Liver (tissue), 9 donors: ENCODE measurements around the gene REXO1. TPM values are rescaled to one million over a fixed set of nuclear protein-coding genes. Genes with fewer than 3 reads are reported as not detected.
A peak's percentile ranks its signal among the peaks of the same experiment; 100 is the strongest.
"Not testable (repeated sequence)": the region's sequence is repeated elsewhere in the genome, so short reads cannot be mapped to it uniquely, and the experiment has no call there.

Source experiments
- DNase-seq: peaks from one replicate; pipeline ENCODE4 v3.0.0-alpha.2; 2017; ENCODE audit warnings: low spot score
- H3K27ac ChIP-seq, 2 donors: one replicate each; pipeline ENCODE4 v1.7.0; 2013; ENCODE audit warnings: inconsistent platforms in 2 of 2, low read length in 2 of 2, control low read depth in 1 of 2, low read depth in 1 of 2, mild to moderate bottlenecking in 1 of 2
- H3K27me3 ChIP-seq, 4 donors: one replicate each; pipeline versions ENCODE4 v1.6.1 to v1.7.0; 2013; ENCODE audit warnings: low read length in 3 of 4, inconsistent platforms in 1 of 4, mild to moderate bottlenecking in 1 of 4, moderate library complexity in 1 of 4; ENCODE audit not compliant: control insufficient read depth in 4 of 4, insufficient read depth in 4 of 4
- H3K36me3 ChIP-seq, 4 donors: one replicate each; pipeline versions ENCODE4 v1.6.1 to v1.7.0; 2013; ENCODE audit warnings: low read length in 3 of 4, mild to moderate bottlenecking in 3 of 4, low read depth in 1 of 4, moderate library complexity in 1 of 4; ENCODE audit not compliant: control insufficient read depth in 4 of 4, insufficient read depth in 3 of 4
- H3K4me1 ChIP-seq, 4 donors: one replicate each; pipeline versions ENCODE4 v1.6.1 to v1.7.0; 2013; ENCODE audit warnings: low read length in 3 of 4, mild to moderate bottlenecking in 3 of 4, moderate library complexity in 1 of 4; ENCODE audit not compliant: control insufficient read depth in 4 of 4, insufficient read depth in 4 of 4
- H3K4me3 ChIP-seq, 3 donors: one replicate each; pipeline versions ENCODE4 v1.6.1 to v1.7.0; 2013; ENCODE audit warnings: low read length in 3 of 3, control low read depth in 1 of 3, low read depth in 1 of 3, mild to moderate bottlenecking in 1 of 3
- H3K9ac ChIP-seq, 2 donors: one replicate each; pipeline ENCODE4 v1.7.0; 2013; ENCODE audit warnings: low read length in 2 of 2, mild to moderate bottlenecking in 2 of 2, moderate library complexity in 2 of 2, control low read depth in 1 of 2, low read depth in 1 of 2
- H3K9me3 ChIP-seq, 4 donors: one replicate each; pipeline versions ENCODE4 v1.6.1 to v1.7.0; 2013; ENCODE audit warnings: low read length in 3 of 4; ENCODE audit not compliant: control insufficient read depth in 4 of 4
- ATF3 ChIP-seq: IDR thresholded peaks from 2 replicates; pipeline ENCODE4 v1.6.1; 2016; ENCODE audit warnings: antibody characterized with exemption
- CTCF ChIP-seq: fragments of 150-350 bp; IDR thresholded peaks from 2 replicates; pipeline ENCODE4 v1.5.1; 2017; ENCODE audit warnings: improper control_type of control experiment, low read depth, low read length; ENCODE audit not compliant: missing input control
- EGR1 ChIP-seq, 2 donors: IDR thresholded peaks; 2 replicates each; pipeline ENCODE4 v1.6.1; 2016 to 2018; ENCODE audit warnings: antibody characterized with exemption in 2 of 2, low read depth in 2 of 2
- FOXA1 ChIP-seq: IDR thresholded peaks from 2 replicates; pipeline ENCODE4 v1.6.1; 2016; ENCODE audit warnings: antibody characterized with exemption
- FOXA2 ChIP-seq: IDR thresholded peaks from 2 replicates; pipeline ENCODE4 v1.6.1; 2016; ENCODE audit warnings: antibody characterized with exemption
- GABPA ChIP-seq, 2 donors: IDR thresholded peaks in 1 of 2; conservative IDR thresholded peaks in 1 of 2; 2 replicates each; pipeline ENCODE4 v1.6.1; 2016; ENCODE audit warnings: antibody characterized with exemption in 2 of 2, mild to moderate bottlenecking in 1 of 2, moderate library complexity in 1 of 2
- HNF4A ChIP-seq, 2 donors: conservative IDR thresholded peaks; 2 replicates each; pipeline ENCODE4 v1.6.1; 2016; ENCODE audit warnings: antibody characterized with exemption in 2 of 2, mild to moderate bottlenecking in 2 of 2
- HNF4G ChIP-seq: IDR thresholded peaks from 2 replicates; pipeline ENCODE4 v1.6.1; 2016; ENCODE audit warnings: antibody characterized with exemption
- JUND ChIP-seq, 2 donors: IDR thresholded peaks; 2 replicates each; pipeline ENCODE4 v1.6.1; 2016; ENCODE audit warnings: antibody characterized with exemption in 2 of 2
- MAX ChIP-seq: IDR thresholded peaks from 2 replicates; pipeline ENCODE4 v1.6.1; 2016; ENCODE audit warnings: antibody characterized with exemption
- NR2F2 ChIP-seq: IDR thresholded peaks from 2 replicates; pipeline ENCODE4 v1.6.1; 2016; ENCODE audit warnings: antibody characterized with exemption
- RAD21 ChIP-seq, 2 donors: IDR thresholded peaks; 2 replicates each; pipeline ENCODE4 v1.6.1; 2016; ENCODE audit warnings: antibody characterized with exemption in 2 of 2, mild to moderate bottlenecking in 2 of 2
- REST ChIP-seq: IDR thresholded peaks from 2 replicates; pipeline ENCODE4 v1.6.1; 2016; ENCODE audit warnings: antibody characterized with exemption, mild to moderate bottlenecking
- RXRA ChIP-seq, 2 donors: IDR thresholded peaks; 2 replicates each; pipeline ENCODE4 v1.6.1; 2017 to 2018; ENCODE audit warnings: antibody characterized with exemption in 2 of 2, mild to moderate bottlenecking in 1 of 2
- SP1 ChIP-seq: IDR thresholded peaks from 2 replicates; pipeline ENCODE4 v1.6.1; 2018; ENCODE audit warnings: antibody characterized with exemption, mild to moderate bottlenecking
- TAF1 ChIP-seq: conservative IDR thresholded peaks from 2 replicates; pipeline ENCODE4 v1.6.1; 2016; ENCODE audit warnings: antibody characterized with exemption, mild to moderate bottlenecking
- YY1 ChIP-seq: IDR thresholded peaks from 2 replicates; pipeline ENCODE4 v1.6.1; 2016; ENCODE audit warnings: antibody characterized with exemption, mild to moderate bottlenecking
- ZBTB33 ChIP-seq: IDR thresholded peaks from 2 replicates; pipeline ENCODE4 v1.6.1; 2016; ENCODE audit warnings: antibody characterized with exemption
- WGBS: extraction: QIAGEN DNeasy Blood & Tissue Kit; methylation state at CpG from one replicate; pipeline ENCODE4 v1.1.7; 2013; 5-methylcytosine and 5-hydroxymethylcytosine counted together
- polyA plus RNA-seq, 2 donors: library from polyadenylated mRNA; stranded (reverse) in 1 of 2; unstranded in 1 of 2; fragments of 200-250 nt in 1 of 2; fragments of >200 nt in 1 of 2; fragmentation: Nextera tagmentation in 1 of 2; extraction: Ambion mirVana in 1 of 2; gene quantifications; one replicate each; pipeline versions ENCODE4 v1.2.1 to v1.2.3, GENCODE V29; 2013 to 2015
- total RNA-seq, 2 donors: library from RNA; depleted of rRNA; stranded (reverse); fragments of >200 nt; gene quantifications; one replicate each; pipeline ENCODE4 v1.2.3, GENCODE V29; 2014
- donor health status: healthy.
- donor health status: healthy.
- donor health status: healthy.
- donor health status: healthy.
- donor health status: healthy.

REXO1 gene
- total and polyA plus RNA-seq, 4 donors = 2.0 to 11.5 (median 9.2) TPM

GRCh38 chr19:1875646-1876495 lies 27.6 kb upstream of the REXO1 start:
- H3K36me3 ChIP-seq = peaks cover 0 to 4% (median 2%) of the 10 kb centered on the region in 4 donors
- DNase-seq = peak; percentile 90
- peak overlapping the region; percentile 78 to 95 (median 88) for H3K4me3 ChIP-seq
- WGBS = 1% methylated on average over 87 of the region's 87 CpGs
- peak overlapping the region; percentile 43 to 70 for H3K9ac ChIP-seq
- peaks cover 30 to 55% (median 37%) of the 10 kb centered on the region in 4 donors for H3K4me1 ChIP-seq
- peak overlapping the region; percentile 84 to 95 for H3K27ac ChIP-seq
- H3K27me3 ChIP-seq = no peaks in the 10 kb centered on the region
- H3K9me3 ChIP-seq = no peaks in the 10 kb centered on the region
- TF ChIP-seq EGR1 (IDR thresholded peaks at IDR 0.05; ENCODE audit: low read depth in 2 of 2) (peak in 1 of 2 donors; percentile 80), TAF1 (no peak), HNF4A (conservative IDR thresholded peaks at IDR 0.05) (peak in 1 of 2 donors; percentile 17), MAX (peak; percentile 77), ZBTB33 (no peak), SP1 (peak; percentile 47), HNF4G (no peak), REST (peak; percentile 63), NR2F2 (no peak), RAD21 (IDR thresholded peaks at IDR 0.05) (peak in 1 of 2 donors; percentile 45), ATF3 (no peak), JUND (IDR thresholded peaks at IDR 0.05) (no peak), GABPA (IDR thresholded peaks at IDR 0.05 in 1 of 2, conservative IDR thresholded peaks at IDR 0.05 in 1 of 2) (peak; percentile 66 to 93), FOXA2 (no peak), RXRA (IDR thresholded peaks at IDR 0.05) (peak in 1 of 2 donors; percentile 29), FOXA1 (no peak), CTCF (no peak), YY1 (peak; percentile 30)

GRCh38 chr19:1875265-1875645 lies 27.0 kb upstream of the REXO1 start:
- Histone ChIP-seq H3K4me1 (peaks cover 34 to 56% (median 42%) of the 10 kb centered on the region in 4 donors), H3K4me3 (peak overlapping the region; percentile 78 to 95 (median 88)), H3K27ac (peak overlapping the region; percentile 84 to 95), H3K9ac (peak overlapping the region; percentile 43 to 70)
- WGBS = under 1% methylated on average over 11 of the region's 11 CpGs
- H3K36me3 ChIP-seq, H3K9me3 ChIP-seq, DNase-seq, H3K27me3 ChIP-seq: not testable (repeated sequence)
